ENCODE data around the gene SPATA6. TPM values are rescaled to one million over a fixed set of nuclear protein-coding genes. Genes with fewer than 3 reads are reported as not detected.
"Not testable (repeated sequence)": the region's sequence is repeated elsewhere in the genome, so short reads cannot be mapped to it uniquely, and the experiment has no call there.

The SPATA6 gene
- total RNA-seq, 1 donor from 2014 or later, result 50.1 TPM

DNA sequence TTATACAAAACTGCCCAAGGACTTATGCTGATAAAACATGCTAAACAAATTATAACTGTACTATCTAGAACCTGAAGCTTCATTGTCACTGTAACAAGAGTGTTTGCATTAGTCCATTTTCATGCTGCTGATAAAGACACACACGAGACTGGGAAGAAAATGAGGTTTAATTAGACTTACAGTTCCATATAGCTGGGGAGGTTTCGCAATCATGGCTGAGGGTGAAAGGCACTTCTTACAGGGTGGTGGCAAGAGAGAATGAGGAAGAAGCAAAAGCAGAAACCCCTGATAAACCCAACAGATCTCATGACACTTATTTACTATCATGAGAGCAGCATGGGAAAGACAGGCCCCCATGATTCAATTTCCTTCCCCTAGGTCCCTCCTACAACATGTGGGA, 100.4 kb downstream of the SPATA6 start:
- Histone ChIP-seq H3K4me1 (ENCODE audit: control insufficient read depth in 3 of 3, insufficient read depth in 3 of 3, low read length in 3 of 3) (no peaks in the 10 kb centered on the region), H3K9ac (ENCODE audit: low read depth in 1 of 3, low read length in 3 of 3) (no peak overlapping the region), H3K27me3 (ENCODE audit: control insufficient read depth in 3 of 3, insufficient read depth in 3 of 3, low read length in 3 of 3) (no peaks in the 10 kb centered on the region), H3K4me3 (ENCODE audit: low read length in 3 of 3) (no peak overlapping the region), H3K36me3 (ENCODE audit: control insufficient read depth in 3 of 3, insufficient read depth in 3 of 3, low read length in 3 of 3) (no peaks in the 10 kb centered on the region), H3K27ac (ENCODE audit: low read depth, low read length) (no peak overlapping the region), H3K9me3 (ENCODE audit: control insufficient read depth in 3 of 3, low read length in 3 of 3) (peaks cover 0 to 3% (median 0%) of the 10 kb centered on the region in 3 donors)

DNA sequence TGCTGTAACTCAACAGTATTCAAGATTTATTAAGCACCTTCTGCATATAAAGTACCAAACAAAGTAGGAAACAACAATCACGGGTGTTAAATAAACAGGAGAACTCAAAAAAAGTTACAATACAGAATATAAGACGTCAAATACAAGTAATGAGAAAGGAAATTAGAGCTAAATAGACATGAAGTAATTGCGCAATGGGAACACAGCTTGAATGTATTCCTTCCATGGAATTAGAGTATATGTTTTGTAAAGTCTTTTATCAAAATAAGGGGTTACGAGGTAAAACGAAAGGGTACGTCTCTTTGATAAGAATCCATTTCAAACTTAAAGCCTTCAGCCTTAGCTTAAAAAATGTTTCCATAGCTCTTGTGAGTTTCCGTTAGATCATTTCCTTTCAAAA, 109.1 kb downstream of the SPATA6 start:
- H3K27ac ChIP-seq (ENCODE audit: low read depth, low read length), result no peak overlapping the region
- no peak overlapping the region for H3K4me3 ChIP-seq (ENCODE audit: low read length in 3 of 3)
- H3K9ac ChIP-seq (ENCODE audit: low read depth in 1 of 3, low read length in 3 of 3), result no peak overlapping the region
- H3K9me3 ChIP-seq (ENCODE audit: control insufficient read depth in 3 of 3, low read length in 3 of 3), result no peaks in the 10 kb centered on the region
- no peaks in the 10 kb centered on the region for H3K27me3 ChIP-seq (ENCODE audit: control insufficient read depth in 3 of 3, insufficient read depth in 3 of 3, low read length in 3 of 3)
- H3K4me1 ChIP-seq (ENCODE audit: control insufficient read depth in 3 of 3, insufficient read depth in 3 of 3, low read length in 3 of 3), result no peaks in the 10 kb centered on the region
- no peaks in the 10 kb centered on the region for H3K36me3 ChIP-seq (ENCODE audit: control insufficient read depth in 3 of 3, insufficient read depth in 3 of 3, low read length in 3 of 3)

DNA sequence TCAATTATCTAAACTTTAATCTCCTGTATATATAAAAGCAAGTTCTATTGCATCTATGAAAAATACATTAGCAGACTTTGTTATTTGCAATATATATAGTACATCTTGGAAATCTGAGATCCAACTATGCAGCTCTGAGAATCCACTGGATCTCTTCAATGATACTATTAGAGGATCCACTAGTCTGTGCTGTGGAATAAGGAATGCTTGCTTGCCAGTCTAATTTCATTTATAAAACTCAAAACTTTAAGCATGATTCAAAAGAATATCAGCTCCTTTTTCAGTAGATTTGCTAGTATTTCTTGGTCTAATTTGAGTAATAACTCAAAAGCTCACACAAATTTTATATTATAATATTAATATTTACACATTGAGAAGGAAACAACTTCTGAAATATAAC, 115.1 kb downstream of the SPATA6 start:
- H3K9ac ChIP-seq (ENCODE audit: low read depth in 1 of 3, low read length in 3 of 3), result no peak overlapping the region
- H3K27me3 ChIP-seq (ENCODE audit: control insufficient read depth in 3 of 3, insufficient read depth in 3 of 3, low read length in 3 of 3), result no peaks in the 10 kb centered on the region
- H3K27ac ChIP-seq (ENCODE audit: low read depth, low read length), result no peak overlapping the region
- H3K36me3 ChIP-seq (ENCODE audit: control insufficient read depth in 3 of 3, insufficient read depth in 3 of 3, low read length in 3 of 3), result no peaks in the 10 kb centered on the region
- no peaks in the 10 kb centered on the region for H3K9me3 ChIP-seq (ENCODE audit: control insufficient read depth in 3 of 3, low read length in 3 of 3)
- no peaks in the 10 kb centered on the region for H3K4me1 ChIP-seq (ENCODE audit: control insufficient read depth in 3 of 3, insufficient read depth in 3 of 3, low read length in 3 of 3)
- no peak overlapping the region for H3K4me3 ChIP-seq (ENCODE audit: low read length in 3 of 3)

DNA sequence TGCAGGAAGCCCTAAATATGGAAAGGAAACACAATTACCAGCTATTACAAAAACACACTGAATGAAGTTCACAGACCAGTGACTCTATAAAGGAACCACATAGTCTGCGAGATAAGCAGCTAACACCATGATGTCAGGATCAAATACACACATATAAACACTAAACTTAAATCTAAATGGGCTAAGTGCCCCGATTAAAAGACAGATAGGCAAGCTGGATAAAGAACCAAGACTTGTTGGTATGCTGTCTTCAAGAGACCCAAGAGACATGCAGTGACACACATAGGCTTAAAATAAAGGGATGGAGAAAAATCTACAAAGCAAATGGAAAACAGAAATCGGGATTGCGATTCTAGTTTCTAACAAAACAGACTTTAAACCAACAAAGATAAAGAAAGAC, 127.6 kb downstream of the SPATA6 start:
- Histone ChIP-seq H3K27me3 (ENCODE audit: control insufficient read depth in 3 of 3, insufficient read depth in 3 of 3, low read length in 3 of 3) (no peaks in the 10 kb centered on the region), H3K36me3 (ENCODE audit: control insufficient read depth in 3 of 3, insufficient read depth in 3 of 3, low read length in 3 of 3) (no peaks in the 10 kb centered on the region), H3K9ac (ENCODE audit: low read depth in 1 of 3, low read length in 3 of 3) (no peak overlapping the region), H3K9me3 (ENCODE audit: control insufficient read depth in 3 of 3, low read length in 3 of 3) (peaks cover 0 to 11% (median 0%) of the 10 kb centered on the region in 3 donors), H3K27ac (ENCODE audit: low read depth, low read length) (no peak overlapping the region), H3K4me3 (ENCODE audit: low read length in 3 of 3) (no peak overlapping the region), H3K4me1 (ENCODE audit: control insufficient read depth in 3 of 3, insufficient read depth in 3 of 3, low read length in 3 of 3) (no peaks in the 10 kb centered on the region)

DNA sequence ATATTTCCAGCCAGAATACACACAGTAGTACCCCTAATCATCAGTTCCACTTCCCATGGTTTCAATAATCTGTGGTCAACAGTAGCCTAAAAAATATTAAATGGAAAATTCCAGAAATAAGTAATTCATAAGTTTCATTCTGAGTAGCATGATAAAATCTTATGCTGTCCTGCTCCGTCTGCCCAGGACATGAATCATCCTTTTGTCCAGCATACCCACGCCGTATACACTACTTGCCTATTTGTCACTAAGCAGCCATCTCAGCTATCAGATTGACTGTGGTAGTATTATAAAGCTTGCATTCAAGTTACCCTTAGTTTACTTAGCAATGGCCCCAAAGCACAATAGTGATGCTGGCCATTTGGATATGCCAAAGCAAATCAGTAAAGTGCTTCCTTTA, 130.8 kb downstream of the SPATA6 start:
- H3K4me3 ChIP-seq (ENCODE audit: low read length in 3 of 3), result no peak overlapping the region
- H3K4me1 ChIP-seq (ENCODE audit: control insufficient read depth in 3 of 3, insufficient read depth in 3 of 3, low read length in 3 of 3), result no peaks in the 10 kb centered on the region
- peaks cover 0 to 11% (median 0%) of the 10 kb centered on the region in 3 donors for H3K9me3 ChIP-seq (ENCODE audit: control insufficient read depth in 3 of 3, low read length in 3 of 3)
- H3K9ac ChIP-seq (ENCODE audit: low read depth in 1 of 3, low read length in 3 of 3), result no peak overlapping the region
- H3K36me3 ChIP-seq (ENCODE audit: control insufficient read depth in 3 of 3, insufficient read depth in 3 of 3, low read length in 3 of 3), result peaks cover 0 to under 1% (median 0%) of the 10 kb centered on the region in 3 donors
- H3K27ac ChIP-seq (ENCODE audit: low read depth, low read length), result no peak overlapping the region
- H3K27me3 ChIP-seq (ENCODE audit: control insufficient read depth in 3 of 3, insufficient read depth in 3 of 3, low read length in 3 of 3), result no peaks in the 10 kb centered on the region

DNA sequence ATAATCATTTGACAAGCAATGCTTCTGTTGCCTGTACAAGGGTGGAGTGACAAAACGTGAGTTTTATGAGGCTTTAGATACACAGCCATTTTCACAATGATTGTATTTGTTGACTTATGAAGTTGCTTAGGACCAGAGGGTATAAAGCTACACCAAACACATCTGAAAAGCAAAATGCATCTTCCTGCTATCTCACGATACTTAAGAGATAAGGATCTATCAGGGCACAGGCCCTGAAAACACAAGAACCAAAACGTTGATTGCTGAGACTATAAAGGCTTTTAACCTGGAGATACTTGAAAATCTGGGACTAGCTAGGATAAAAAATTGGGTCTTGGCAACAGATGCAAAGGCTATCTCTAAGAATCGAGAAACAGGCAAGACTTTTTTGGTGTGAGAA, 133.7 kb downstream of the SPATA6 start:
- H3K27me3 ChIP-seq (ENCODE audit: control insufficient read depth in 3 of 3, insufficient read depth in 3 of 3, low read length in 3 of 3), result no peaks in the 10 kb centered on the region
- no peak overlapping the region for H3K27ac ChIP-seq (ENCODE audit: low read depth, low read length)
- peaks cover 0 to 2% (median 0%) of the 10 kb centered on the region in 3 donors for H3K9me3 ChIP-seq (ENCODE audit: control insufficient read depth in 3 of 3, low read length in 3 of 3)
- H3K36me3 ChIP-seq (ENCODE audit: control insufficient read depth in 3 of 3, insufficient read depth in 3 of 3, low read length in 3 of 3), result peaks cover 0 to 2% (median under 1%) of the 10 kb centered on the region in 3 donors
- H3K4me1 ChIP-seq (ENCODE audit: control insufficient read depth in 3 of 3, insufficient read depth in 3 of 3, low read length in 3 of 3), result no peaks in the 10 kb centered on the region
- H3K9ac ChIP-seq (ENCODE audit: low read depth in 1 of 3, low read length in 3 of 3), result no peak overlapping the region
- no peak overlapping the region for H3K4me3 ChIP-seq (ENCODE audit: low read length in 3 of 3)

DNA sequence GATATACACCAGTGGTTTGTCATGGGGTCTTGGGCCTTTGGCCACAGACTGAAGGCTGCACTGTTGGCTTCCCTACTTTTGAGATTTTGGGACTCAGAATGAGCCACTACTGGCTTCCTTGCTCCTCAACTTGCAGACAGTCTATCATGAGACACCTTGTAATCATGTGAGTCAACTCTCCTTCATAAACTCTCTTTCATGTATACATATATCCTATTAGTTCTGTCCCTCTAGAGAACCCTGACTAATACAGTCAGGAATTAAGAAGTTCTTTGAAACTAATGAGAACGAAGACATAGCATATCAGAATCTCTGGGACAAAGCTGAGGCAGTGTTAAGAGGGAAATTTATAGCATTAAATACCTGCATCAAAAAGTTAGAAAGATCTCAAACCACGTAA, 138.7 kb downstream of the SPATA6 start:
- no peak overlapping the region for H3K4me3 ChIP-seq (ENCODE audit: low read length in 3 of 3)
- no peaks in the 10 kb centered on the region for H3K4me1 ChIP-seq (ENCODE audit: control insufficient read depth in 3 of 3, insufficient read depth in 3 of 3, low read length in 3 of 3)
- H3K9me3 ChIP-seq (ENCODE audit: control insufficient read depth in 3 of 3, low read length in 3 of 3), result peaks cover 0 to 7% (median 0%) of the 10 kb centered on the region in 3 donors
- H3K27me3 ChIP-seq (ENCODE audit: control insufficient read depth in 3 of 3, insufficient read depth in 3 of 3, low read length in 3 of 3), result no peaks in the 10 kb centered on the region
- H3K36me3 ChIP-seq (ENCODE audit: control insufficient read depth in 3 of 3, insufficient read depth in 3 of 3, low read length in 3 of 3), result peaks cover 0 to 7% (median 2%) of the 10 kb centered on the region in 3 donors
- H3K9ac ChIP-seq (ENCODE audit: low read depth in 1 of 3, low read length in 3 of 3), result no peak overlapping the region
- no peak overlapping the region for H3K27ac ChIP-seq (ENCODE audit: low read depth, low read length)

DNA sequence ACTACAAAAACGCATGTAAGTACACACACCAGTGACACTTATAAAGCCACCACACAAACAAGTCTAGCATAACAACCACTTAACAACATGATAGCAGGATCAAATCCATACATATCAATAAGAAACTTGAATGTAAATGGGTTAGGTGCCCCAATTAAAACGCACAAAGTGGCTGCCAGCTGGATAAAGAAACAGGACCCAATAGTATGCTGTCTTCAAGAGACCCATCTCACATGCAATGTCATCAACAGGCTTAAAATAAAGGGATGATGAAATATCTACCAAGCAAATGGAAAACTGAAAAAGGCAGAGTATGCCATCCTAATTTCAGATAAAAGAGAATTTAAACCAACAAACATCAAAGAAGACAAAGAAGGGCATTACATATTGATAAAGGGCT, 139.9 kb downstream of the SPATA6 start:
- no peaks in the 10 kb centered on the region for H3K27me3 ChIP-seq (ENCODE audit: control insufficient read depth in 3 of 3, insufficient read depth in 3 of 3, low read length in 3 of 3)
- no peak overlapping the region for H3K27ac ChIP-seq (ENCODE audit: low read depth, low read length)
- H3K4me1 ChIP-seq (ENCODE audit: control insufficient read depth in 3 of 3, insufficient read depth in 3 of 3, low read length in 3 of 3), result no peaks in the 10 kb centered on the region
- no peak overlapping the region for H3K9ac ChIP-seq (ENCODE audit: low read depth in 1 of 3, low read length in 3 of 3)
- H3K36me3 ChIP-seq (ENCODE audit: control insufficient read depth in 3 of 3, insufficient read depth in 3 of 3, low read length in 3 of 3), result peaks cover 0 to 7% (median 2%) of the 10 kb centered on the region in 3 donors
- H3K4me3 ChIP-seq (ENCODE audit: low read length in 3 of 3), result no peak overlapping the region
- peaks cover 0 to 7% (median 0%) of the 10 kb centered on the region in 3 donors for H3K9me3 ChIP-seq (ENCODE audit: control insufficient read depth in 3 of 3, low read length in 3 of 3)

DNA sequence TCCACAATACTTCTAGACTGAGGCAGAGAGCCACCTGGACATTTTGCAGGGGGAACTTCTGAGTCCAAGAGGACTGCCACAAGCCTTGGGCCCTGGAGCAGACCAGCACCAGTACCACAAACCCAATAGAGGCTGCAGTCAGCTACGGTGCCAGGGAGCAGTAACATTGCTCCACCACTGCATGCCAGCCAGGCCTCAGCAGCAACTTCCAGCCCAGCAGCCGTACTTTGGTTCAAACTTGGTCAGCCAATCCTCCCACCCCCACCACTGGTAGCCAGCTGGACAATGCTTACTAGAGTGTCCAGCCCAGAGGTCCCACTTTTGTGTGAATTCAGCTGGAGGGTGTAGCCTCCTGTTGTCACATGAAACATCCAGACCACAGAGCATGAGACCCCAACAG, 142.1 kb downstream of the SPATA6 start:
- Histone ChIP-seq H3K27me3 (ENCODE audit: control insufficient read depth in 3 of 3, insufficient read depth in 3 of 3, low read length in 3 of 3) (no peaks in the 10 kb centered on the region), H3K4me1 (ENCODE audit: control insufficient read depth in 3 of 3, insufficient read depth in 3 of 3, low read length in 3 of 3) (no peaks in the 10 kb centered on the region), H3K36me3 (ENCODE audit: control insufficient read depth in 3 of 3, insufficient read depth in 3 of 3, low read length in 3 of 3) (peaks cover 7 to 15% (median 9%) of the 10 kb centered on the region in 3 donors), H3K4me3 (ENCODE audit: low read length in 3 of 3) (no peak overlapping the region), H3K9me3 (ENCODE audit: control insufficient read depth in 3 of 3, low read length in 3 of 3) (peaks cover 2 to 8% (median 2%) of the 10 kb centered on the region in 3 donors), H3K27ac (ENCODE audit: low read depth, low read length) (no peak overlapping the region), H3K9ac (ENCODE audit: low read depth in 1 of 3, low read length in 3 of 3) (no peak overlapping the region)

DNA sequence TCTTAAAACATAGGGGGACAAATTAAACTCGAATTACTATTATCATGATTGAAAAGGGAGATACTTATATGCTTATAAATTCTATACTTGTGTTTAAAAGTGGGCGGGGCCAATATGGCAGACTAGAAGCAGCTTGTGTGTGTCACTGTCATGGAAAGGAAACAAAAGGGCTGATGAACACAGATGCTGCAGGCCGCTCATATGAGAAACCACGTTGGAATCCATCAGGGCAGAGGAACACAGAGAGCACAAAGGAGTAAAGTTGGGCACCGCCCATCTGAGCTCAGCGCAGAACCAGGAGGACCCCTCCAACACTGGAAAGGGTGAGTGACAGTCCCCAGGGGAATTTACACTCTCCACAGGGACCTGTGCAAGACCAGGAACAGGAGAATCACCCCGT, 142.5 kb downstream of the SPATA6 start:
- no peak overlapping the region for H3K9ac ChIP-seq (ENCODE audit: low read depth in 1 of 3, low read length in 3 of 3)
- H3K27me3 ChIP-seq (ENCODE audit: control insufficient read depth in 3 of 3, insufficient read depth in 3 of 3, low read length in 3 of 3), result no peaks in the 10 kb centered on the region
- H3K36me3 ChIP-seq (ENCODE audit: control insufficient read depth in 3 of 3, insufficient read depth in 3 of 3, low read length in 3 of 3), result peaks cover 7 to 15% (median 10%) of the 10 kb centered on the region in 3 donors
- no peaks in the 10 kb centered on the region for H3K4me1 ChIP-seq (ENCODE audit: control insufficient read depth in 3 of 3, insufficient read depth in 3 of 3, low read length in 3 of 3)
- H3K4me3 ChIP-seq (ENCODE audit: low read length in 3 of 3), result no peak overlapping the region
- H3K27ac ChIP-seq (ENCODE audit: low read depth, low read length), result no peak overlapping the region
- H3K9me3 ChIP-seq (ENCODE audit: control insufficient read depth in 3 of 3, low read length in 3 of 3), result peaks cover 2 to 8% (median 2%) of the 10 kb centered on the region in 3 donors

DNA sequence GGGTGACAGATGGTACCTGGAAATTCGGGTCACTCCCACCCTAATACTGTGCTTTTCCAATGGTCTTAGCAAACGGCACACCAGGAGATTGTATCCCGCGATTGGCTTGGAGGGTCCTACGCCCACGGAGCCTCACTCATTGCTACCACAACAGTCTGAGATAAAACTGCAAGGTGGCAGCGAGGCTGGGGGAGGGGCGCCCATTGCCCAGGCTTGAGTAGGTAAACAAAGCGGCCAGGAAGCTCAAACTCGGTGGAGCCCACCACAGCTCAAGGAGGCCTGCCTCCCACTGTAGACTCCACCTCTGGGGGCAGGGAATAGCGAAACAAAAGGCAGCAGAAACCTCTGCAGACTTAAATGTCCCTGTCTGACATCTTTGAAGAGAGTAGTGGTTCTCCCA, 160.2 kb downstream of the SPATA6 start:
- H3K9ac ChIP-seq (ENCODE audit: low read depth in 1 of 3, low read length in 3 of 3); H3K27me3 ChIP-seq (ENCODE audit: control insufficient read depth in 3 of 3, insufficient read depth in 3 of 3, low read length in 3 of 3); H3K36me3 ChIP-seq (ENCODE audit: control insufficient read depth in 3 of 3, insufficient read depth in 3 of 3, low read length in 3 of 3); H3K27ac ChIP-seq (ENCODE audit: low read depth, low read length); H3K4me1 ChIP-seq (ENCODE audit: control insufficient read depth in 3 of 3, insufficient read depth in 3 of 3, low read length in 3 of 3); H3K9me3 ChIP-seq (ENCODE audit: control insufficient read depth in 3 of 3, low read length in 3 of 3); H3K4me3 ChIP-seq (ENCODE audit: low read length in 3 of 3): not testable (repeated sequence)
